ENCODE data around the gene MED22. TPM values are rescaled to one million over a fixed set of nuclear protein-coding genes. Genes with fewer than 3 reads are reported as not detected.

MED22 gene
- total RNA-seq, 4 donors from 2014 or later: 10.8 to 22.5 (median 15.9) TPM

DNA sequence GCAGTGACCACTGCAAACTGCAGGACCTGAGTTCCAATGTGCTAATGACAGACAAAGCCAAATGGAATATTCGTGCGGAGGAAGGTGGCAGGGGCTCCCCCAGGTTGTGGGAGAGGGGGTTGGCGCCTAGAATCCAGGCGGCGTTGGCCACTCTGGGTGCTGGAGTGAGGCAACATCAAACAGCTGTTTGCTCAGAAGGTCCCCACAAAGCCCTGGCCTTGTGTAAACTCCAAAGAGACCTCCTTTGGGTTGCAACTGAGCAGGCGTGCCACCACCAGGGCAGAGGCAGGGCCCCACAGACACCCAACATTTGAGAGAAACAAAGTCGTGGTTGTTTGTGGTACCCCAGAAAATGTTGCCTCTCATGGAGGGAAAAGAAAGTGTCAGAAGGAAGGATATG is 42.8 kb upstream of the MED22 start:
- peaks cover 0 to 56% (median 0%) of the 10 kb centered on the region in 4 donors for H3K27me3 ChIP-seq
- H3K27ac ChIP-seq: no peak overlapping the region
- intact Hi-C loops (cut with DNase I): no loop called here
- TF ChIP-seq, protein P1, sequence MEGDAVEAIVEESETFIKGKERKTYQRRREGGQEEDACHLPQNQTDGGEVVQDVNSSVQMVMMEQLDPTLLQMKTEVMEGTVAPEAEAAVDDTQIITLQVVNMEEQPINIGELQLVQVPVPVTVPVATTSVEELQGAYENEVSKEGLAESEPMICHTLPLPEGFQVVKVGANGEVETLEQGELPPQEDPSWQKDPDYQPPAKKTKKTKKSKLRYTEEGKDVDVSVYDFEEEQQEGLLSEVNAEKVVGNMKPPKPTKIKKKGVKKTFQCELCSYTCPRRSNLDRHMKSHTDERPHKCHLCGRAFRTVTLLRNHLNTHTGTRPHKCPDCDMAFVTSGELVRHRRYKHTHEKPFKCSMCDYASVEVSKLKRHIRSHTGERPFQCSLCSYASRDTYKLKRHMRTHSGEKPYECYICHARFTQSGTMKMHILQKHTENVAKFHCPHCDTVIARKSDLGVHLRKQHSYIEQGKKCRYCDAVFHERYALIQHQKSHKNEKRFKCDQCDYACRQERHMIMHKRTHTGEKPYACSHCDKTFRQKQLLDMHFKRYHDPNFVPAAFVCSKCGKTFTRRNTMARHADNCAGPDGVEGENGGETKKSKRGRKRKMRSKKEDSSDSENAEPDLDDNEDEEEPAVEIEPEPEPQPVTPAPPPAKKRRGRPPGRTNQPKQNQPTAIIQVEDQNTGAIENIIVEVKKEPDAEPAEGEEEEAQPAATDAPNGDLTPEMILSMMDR (IDR thresholded peaks at IDR 0.05): no peak
- no peak for TF ChIP-seq POLR2A (IDR thresholded peaks at IDR 0.05)
- peaks cover 6 to 17% (median 9%) of the 10 kb centered on the region in 3 donors for H3K4me1 ChIP-seq
- WGBS, 2 donors: 83 to 92% methylated on average over 4 to 6 of the region's 7 CpGs
- no peak overlapping the region for H3K4me3 ChIP-seq
- no peaks in the 10 kb centered on the region for H3K36me3 ChIP-seq
- no peak for DNase-seq
- H3K9me3 ChIP-seq: no peaks in the 10 kb centered on the region

DNA sequence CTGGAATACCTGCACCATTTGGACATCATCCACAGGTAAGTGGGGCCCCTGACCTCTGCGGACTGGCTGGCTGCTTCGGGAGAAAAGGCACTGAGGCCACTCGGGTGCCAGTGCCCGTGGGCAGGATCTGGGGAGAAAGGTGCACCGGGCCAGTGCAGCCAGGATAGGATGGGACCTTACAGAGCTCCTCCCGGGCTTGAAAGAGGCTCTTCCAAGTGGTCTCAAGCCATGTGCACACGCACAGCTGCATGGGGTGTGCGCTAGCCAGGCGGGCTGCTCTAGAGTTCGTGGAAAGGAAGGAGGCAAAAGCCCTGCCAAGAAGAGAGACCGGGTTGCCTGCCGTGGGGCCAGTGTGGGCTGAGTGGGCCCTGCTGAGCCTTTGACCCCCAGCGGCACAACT is 41.6 kb upstream of the MED22 start:
- H3K36me3 ChIP-seq: no peaks in the 10 kb centered on the region
- no peak for DNase-seq
- no peak overlapping the region for H3K27ac ChIP-seq
- TF ChIP-seq, protein P1 (IDR thresholded peaks at IDR 0.05): no peak
- no peak for TF ChIP-seq POLR2A (IDR thresholded peaks at IDR 0.05)
- intact Hi-C loops (cut with DNase I): no loop called here
- H3K9me3 ChIP-seq: no peaks in the 10 kb centered on the region
- WGBS, 2 donors: 83 to 94% methylated on average over 7 to 9 of the region's 13 CpGs
- peaks cover 6 to 17% (median 9%) of the 10 kb centered on the region in 3 donors for H3K4me1 ChIP-seq
- no peak overlapping the region for H3K4me3 ChIP-seq
- peaks cover 0 to 46% (median 0%) of the 10 kb centered on the region in 4 donors for H3K27me3 ChIP-seq

DNA sequence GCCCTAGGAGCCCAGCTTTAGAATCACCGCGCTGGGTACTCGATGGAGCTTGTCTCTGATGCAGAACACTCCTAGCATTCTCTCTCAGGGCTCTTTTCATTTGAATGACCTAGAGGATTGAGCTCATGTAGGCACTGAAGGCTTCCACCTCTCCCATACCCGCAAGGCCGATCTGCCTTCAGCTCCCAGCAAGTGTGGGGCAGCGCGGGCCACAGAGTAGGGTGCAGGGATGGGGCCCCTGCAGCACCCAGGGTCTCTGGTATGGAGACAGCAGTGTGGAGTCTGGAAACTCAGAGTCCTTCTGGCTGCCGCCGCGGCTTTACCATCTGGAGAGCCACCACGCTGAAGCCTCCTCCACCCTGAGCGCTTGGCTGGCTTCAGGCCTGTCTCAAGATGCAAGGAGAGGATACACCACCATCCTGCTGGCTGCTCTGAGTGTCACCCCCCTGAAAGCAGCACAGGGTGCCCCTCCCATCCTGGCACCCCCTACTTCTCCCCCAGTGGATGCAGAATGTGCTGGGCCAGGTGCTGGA is 41.2 kb upstream of the MED22 start:
- Histone ChIP-seq H3K36me3 (no peaks in the 10 kb centered on the region), H3K27ac (no peak overlapping the region), H3K9me3 (no peaks in the 10 kb centered on the region), H3K4me1 (peaks cover 6 to 17% (median 9%) of the 10 kb centered on the region in 3 donors), H3K27me3 (peaks cover 0 to 42% (median 0%) of the 10 kb centered on the region in 4 donors), H3K4me3 (no peak overlapping the region)
- TF ChIP-seq, protein P1 (IDR thresholded peaks at IDR 0.05): no peak
- TF ChIP-seq POLR2A (IDR thresholded peaks at IDR 0.05): no peak
- 84 to 97% methylated on average over 4 to 10 of the region's 12 CpGs for WGBS, 2 donors
- DNase-seq: no peak
- intact Hi-C loops (cut with DNase I): no loop called here

DNA sequence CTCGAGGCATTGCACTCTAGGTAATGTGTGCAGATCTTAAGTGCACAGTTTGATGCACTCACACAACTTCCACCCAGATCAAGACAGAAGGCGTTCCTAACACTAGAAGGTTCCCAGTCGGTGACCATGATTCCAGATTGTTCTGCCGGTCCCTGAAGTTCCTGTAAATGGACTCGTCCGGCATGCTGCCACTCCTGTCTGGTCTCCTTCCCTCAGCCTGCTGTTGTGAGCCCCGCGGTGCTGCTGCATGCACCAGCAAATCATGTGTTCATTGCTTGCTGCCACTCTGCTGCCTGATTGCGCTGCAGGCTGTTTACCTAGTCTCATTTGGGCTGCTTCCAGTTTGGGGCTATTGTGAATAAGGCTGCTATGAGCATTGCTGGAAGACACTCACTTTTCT is 39.7 kb upstream of the MED22 start:
- Histone ChIP-seq H3K4me3 (no peak overlapping the region), H3K36me3 (no peaks in the 10 kb centered on the region), H3K27me3 (peaks cover 0 to 28% (median 0%) of the 10 kb centered on the region in 4 donors), H3K27ac (no peak overlapping the region), H3K4me1 (peaks cover 6 to 17% (median 9%) of the 10 kb centered on the region in 3 donors), H3K9me3 (no peaks in the 10 kb centered on the region)
- WGBS, 2 donors: 44 to 64% methylated on average over 4 to 9 of the region's 9 CpGs
- intact Hi-C loops (cut with DNase I): no loop called here
- DNase-seq: no peak
- TF ChIP-seq, protein P1 (IDR thresholded peaks at IDR 0.05): no peak
- TF ChIP-seq POLR2A (IDR thresholded peaks at IDR 0.05): no peak

DNA sequence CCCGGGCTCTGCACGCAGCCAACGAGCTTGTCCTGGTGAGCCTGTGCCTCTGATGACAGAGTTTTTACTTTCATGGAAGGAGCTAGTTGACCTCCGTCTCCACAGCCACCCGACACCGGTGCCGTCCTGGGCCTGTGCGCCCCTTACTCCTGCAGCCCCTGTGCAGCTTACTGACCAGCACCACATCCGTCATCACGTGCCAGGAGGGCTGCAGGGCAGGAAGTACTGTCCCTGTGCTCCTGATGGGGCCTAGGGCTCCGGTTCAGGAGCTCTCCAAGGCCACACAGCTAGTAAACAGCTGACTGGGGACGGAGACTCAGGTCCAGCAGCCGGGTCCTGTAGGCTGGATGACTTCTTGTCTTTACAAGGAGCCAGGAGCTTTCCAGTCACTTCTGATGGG is 38.4 kb upstream of the MED22 start:
- Histone ChIP-seq H3K9me3 (no peaks in the 10 kb centered on the region), H3K4me3 (no peak overlapping the region), H3K27ac (no peak overlapping the region), H3K4me1 (peaks cover 6 to 17% (median 9%) of the 10 kb centered on the region in 3 donors), H3K27me3 (peaks cover 0 to 19% (median 0%) of the 10 kb centered on the region in 4 donors), H3K36me3 (no peaks in the 10 kb centered on the region)
- TF ChIP-seq POLR2A (IDR thresholded peaks at IDR 0.05): no peak
- TF ChIP-seq, protein P1 (IDR thresholded peaks at IDR 0.05): no peak
- DNase-seq: no peak
- intact Hi-C loops (cut with DNase I): no loop called here
- 82 to 90% methylated on average over 7 to 9 of the region's 13 CpGs for whole genome bisulfite sequencing, 2 donors
